Measurements from ENCODE around the gene ACTL6B.
"Not testable (repeated sequence)": the region's sequence is repeated elsewhere in the genome, so short reads cannot be mapped to it uniquely, and the experiment has no call there.

The ACTL6B gene

DNA sequence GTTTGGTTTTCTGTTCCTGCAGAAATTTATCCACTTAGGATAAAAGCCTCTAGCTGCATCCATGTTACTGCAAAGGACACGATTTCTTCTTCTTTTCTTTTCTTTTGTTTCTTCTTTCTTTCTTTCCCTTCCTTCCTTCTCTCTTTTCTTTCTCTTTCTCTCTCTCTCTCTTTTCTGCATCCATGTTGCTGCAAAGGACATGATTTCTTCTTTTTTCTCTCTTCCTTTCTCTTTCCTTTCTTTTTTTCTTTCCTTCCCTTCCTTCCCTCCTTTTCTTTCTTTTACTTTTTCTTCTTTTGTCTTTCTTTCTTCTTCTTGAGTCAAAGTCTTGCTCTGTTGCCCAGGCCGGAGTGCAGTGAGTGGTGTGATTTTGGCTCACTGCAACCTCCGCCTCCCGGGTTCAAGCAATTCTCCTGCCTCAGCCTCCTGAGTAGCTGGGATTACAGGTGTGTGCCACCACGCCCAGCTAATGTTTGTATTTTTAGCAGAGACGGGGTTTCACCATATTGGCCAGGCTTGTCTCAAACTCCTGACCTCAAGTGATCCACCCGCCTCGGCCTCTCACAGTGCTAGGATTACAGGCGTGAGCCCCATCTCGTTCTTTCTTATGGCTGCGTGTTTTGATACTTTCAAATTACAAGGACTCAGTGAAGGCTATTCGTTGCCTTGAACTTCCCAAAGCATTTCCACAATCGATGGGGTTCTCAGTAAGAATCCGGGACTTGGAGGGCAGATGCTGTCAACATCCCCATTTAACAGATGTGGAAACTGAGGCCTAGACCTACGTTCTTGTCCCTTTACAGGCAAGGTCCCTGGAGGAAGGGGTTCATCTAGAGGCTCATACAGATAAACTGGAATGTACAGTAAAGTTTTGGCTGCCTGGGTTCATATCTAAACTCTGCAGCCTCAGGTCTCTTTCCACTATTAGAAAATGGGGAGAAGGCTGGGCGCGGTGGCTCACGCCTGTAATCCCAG, 15.4 kb upstream of the ACTL6B start:
- no peak for DNase-seq (ENCODE audit: low spot score)

DNA sequence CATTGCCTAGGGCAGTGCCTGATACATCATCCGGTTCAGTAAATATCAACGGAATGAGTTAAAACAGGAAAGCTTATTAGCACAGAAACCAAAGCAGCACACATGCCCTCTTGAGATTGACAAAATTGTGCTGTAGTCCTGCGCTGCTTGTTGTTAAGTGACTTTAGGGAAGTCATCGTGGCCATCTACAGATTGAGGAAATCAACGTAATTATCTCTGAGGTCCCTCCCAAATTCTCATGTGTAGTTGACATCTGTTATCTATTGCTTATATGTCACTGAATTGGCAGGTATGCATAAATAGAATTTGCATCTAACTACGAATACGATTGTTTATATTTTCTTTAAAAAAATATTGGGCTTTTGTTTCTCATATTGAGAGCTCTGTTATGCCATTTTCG, 13.8 kb upstream of the ACTL6B start:
- no peak for DNase-seq (ENCODE audit: low spot score)

DNA sequence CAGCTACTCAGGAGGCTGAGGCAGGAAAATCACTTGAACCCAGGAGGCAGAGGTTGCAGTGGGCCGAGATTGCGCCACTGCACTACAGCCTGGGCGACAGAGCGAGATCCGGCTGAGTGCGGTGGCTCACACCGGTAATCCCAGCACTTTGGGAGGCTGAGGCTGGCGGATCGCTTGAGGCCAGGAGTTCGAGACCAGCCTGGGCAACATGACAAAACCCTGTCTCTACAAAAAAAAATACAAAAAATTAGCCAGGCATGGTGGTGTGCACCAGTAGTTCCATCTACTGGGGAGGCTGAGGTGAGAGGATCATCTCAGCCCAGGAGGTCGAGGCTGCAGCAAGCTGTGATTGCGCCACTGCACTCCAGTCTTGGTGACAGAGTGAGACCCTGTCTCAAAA, 12.9 kb upstream of the ACTL6B start:
- not testable (repeated sequence) for DNase-seq (ENCODE audit: low spot score)

DNA sequence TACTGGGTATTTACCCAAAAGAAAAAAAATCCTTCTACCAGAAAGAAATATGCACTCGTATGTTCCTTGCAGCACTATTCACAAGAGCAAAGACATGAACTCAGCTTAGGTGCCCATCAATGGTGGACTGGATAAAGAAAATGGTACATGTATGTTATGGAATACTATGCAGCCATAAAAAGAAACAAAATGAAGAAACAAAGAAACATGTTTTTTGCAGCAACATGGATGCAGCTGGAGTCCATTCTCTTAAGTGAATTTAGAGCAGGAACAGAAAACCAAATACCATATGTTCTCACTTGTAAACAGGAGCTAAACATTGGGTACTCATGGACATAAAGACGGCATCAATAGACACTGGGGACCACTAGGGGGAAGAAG, 11.8 kb upstream of the ACTL6B start:
- no peak for DNase-seq (ENCODE audit: low spot score)

DNA sequence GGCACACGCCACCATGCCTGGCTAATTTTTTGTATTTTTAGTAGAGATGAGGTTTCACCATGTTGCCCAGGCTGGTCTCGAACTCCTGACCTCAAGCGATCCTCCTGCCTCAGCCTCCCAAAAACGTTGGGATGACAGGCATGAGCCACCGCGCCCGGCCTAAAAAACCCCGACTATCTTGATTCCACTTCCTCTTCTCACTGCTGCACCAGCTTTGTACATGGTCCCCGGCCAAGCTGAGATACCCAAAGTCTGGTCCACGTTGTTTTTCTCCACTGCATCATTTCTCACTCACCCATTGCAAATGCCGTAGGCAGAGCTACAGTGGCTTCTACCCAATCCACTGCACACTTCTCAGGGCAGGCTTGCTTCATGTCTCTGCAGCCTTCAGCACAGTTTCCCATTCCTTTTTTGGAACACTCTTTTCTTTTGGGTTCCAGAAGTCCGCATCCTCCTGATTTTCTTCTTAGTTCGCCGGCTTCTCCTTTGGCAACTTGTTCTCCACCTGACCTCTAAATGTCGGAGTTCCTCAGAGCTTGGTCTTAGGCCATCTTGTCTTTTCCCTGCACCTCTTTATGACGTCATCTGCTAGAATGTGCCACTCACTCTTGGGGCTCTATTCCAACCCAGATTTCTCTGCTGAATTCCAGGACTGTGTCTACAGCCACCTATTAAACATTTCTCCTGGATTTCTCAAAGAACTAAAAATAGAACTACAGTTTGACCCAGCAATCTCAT, 11.3 kb upstream of the ACTL6B start:
- no peak for DNase-seq (ENCODE audit: low spot score)

DNA sequence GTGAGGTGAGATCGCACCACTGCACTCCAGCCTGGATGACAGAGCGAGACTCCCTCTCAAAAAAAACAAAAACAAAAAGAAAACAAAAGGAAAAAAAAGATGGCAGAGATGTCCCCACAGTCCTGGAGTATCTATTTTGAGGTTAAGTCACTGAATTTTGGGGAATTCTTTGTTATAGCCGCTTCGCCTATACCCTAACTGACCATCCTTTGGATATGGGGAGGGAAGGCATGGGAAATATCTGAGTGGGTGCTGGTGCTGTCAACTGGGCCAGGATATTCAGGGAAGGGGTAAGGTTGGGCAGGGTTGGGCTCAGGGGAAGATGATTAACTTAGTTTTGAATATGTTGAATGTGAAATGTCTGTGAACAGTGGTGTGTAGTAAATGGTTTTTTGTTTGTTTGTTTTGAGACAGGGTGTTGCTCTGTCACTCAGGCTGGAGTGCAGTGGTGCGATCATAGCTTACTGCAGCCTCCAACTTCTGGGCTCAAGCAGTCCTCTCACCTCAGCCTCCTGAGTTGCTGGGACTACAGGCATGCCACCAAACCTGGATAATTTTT, 9.0 kb upstream of the ACTL6B start:
- DNase-seq (ENCODE audit: low spot score), result no peak

DNA sequence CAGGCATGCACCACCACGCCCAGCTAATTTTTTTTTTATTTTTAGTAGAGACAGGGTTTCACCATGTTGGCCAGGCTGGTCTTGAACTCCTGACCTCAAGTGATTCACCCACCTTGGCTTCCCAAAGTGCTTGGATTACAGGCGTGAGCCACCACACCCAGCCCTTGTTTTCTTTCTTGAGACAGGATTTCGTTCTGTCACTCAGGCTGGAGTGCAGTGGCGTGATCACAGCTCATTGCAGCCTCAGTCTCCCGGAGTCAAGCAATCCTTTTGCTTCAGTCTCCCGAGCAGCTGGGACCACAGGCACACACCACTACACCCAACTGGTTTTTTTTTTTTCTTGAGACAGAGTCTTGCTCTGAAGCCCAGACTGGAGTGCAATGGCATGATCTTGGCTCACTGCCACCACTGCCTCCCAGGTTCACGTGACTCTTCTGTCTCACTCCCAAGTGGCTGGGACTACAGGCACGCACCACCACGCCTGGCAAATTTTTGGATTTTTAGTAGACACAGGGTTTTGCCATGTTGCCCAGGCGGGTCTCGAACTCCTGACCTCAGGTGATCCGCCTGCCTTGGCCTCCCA, 6.0 kb upstream of the ACTL6B start:
- DNase-seq (ENCODE audit: low spot score), result not testable (repeated sequence)

DNA sequence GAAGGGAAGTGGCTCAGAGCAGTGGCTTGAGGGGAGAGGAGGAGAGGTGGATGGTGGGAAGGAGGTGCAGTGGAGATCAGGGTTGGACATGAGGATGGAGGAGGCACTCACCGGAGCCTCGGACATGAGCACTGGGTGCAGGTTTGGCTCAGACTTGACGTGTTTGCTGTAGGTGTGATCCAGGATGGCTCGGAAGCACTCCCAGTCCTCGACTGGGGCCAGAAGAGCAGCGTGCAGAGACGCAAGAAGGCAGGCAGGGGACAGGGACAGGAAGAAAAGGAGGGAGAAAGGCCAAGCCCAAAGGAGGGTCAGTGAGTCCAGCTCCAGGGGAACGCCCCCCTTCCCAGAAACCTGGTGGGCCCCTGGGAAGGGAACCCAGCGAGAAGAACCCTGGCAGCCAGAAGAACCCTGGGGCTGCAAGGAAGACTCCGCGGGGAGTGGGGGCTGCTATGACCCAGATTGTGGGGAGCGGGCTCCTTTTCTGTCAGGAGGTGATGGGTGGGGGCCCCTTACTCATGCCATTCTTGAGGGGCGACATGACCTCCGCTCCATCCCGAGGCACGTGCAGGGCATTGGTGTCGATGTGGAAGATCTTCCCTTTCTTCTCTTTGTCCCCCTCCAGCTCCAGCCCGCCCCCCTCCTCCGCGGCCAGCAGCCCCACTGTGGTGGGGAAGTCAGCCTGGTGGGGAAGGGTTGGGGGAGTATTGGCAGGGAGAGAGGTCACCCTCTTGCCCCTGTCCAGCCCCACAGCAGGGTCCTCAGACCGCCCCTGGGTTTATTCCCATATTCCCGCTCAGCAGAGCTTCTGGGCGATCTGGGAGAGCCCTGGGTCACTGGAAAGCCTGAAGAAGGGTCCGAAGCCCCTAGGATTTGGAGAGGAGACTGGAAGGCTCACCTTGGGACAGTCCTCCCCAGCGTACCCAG, 1.1 kb downstream of the ACTL6B start:
- DNase-seq (ENCODE audit: low spot score), result no peak

DNA sequence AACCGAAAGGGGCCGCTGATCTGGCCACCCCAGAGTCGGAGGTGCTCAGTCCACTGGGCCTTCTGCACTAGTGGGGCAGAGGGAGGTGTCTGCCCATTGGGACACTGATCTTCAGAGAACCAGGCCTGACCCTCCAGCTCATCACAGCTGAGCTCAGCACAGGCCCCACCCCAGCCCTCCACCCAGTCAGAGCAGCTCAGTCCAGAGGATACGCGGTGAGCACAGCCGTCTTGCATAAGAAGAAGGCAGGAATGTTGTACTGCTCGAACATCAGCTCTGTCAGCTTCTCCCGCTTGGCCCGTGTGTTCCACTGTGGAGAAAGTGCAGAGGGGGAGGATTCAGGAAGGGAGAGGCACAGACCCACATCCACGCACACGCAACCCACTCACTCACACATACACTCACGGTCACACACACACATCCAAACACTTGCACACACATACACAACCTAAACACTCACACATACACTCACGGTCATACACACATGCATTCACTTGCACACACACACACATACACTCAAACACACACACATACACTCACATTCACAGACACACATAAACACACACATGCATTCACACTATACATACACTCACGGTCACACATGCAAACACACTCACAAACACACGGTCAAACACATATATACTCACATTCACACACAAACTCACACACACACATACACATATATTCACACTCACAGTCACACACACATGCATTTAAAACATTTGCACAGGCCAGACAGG, 6.3 kb downstream of the ACTL6B start:
- DNase-seq (ENCODE audit: low spot score), result no peak

DNA sequence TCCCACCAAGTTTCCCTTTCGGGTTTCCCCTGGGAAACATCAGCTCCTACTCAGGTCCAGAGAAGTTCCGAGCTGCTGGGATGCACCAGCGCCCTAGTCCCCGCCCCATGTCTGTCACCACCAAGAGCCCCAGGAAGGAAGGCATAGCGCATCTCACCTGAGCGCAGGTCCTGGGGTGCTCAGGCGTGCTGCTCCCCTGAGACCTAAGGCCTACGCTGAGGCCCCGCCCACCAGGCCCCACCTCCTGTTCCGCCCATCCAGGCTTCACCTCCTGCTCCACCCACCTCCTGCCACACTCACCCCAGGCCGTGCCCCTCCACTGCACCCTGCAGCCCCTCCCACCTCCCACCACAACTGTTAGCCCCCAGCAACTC, 13.7 kb downstream of the ACTL6B start:
- DNase-seq (ENCODE audit: low spot score), result no peak

DNA sequence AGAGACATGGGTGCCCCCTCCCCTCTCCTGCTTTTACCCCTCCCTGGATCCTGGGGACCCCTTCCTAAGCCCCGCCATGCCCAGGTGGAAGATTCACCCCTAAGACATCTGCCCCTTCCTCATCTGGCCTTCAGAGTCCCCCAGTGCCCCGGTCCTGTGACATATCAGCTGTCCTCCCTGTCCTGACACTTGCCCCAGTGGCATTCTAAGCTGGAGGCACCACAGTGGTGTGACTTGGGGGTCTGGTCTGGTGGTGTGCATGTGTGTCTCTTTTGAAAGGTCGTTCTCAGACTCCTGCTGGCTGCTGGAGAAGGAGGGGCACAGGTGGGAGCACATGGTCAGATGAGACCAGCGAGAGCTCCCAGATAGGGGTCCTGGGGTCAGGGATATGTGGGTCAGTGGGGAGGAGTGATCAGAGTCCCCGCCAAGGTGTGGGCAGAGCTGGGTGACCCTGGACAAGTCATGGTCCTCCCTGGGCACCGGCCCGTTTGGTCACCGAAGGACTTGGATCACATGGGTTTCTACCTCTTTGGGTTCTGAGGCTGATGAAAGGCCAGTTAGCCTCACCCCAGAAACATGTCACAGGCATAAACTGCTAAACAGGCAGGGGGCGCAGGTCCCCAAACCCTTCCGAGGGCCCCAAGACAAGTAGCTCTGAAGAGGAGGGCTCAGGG, 14.3 kb downstream of the ACTL6B start:
- DNase-seq (ENCODE audit: low spot score), result no peak

DNA sequence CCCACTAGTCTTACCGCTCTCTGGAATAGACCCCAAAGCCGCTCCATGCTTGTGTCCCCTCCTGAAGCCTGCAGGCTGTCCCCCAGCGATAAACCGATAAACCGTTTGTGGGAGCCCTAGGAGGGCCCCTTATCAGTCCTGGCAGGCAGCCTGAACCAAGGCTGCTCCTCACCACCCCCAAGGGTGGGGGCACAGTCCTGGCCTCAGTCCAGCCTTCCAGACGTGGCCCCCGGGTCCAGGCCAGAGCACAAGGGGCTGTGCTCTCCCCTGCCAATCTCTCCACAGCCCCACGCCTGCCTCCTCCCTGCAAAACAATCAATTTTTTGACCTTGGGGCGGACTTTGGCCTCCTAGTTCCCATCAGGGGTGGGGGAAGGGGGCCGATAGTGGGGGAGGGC, 14.8 kb downstream of the ACTL6B start, which contains the start of gene TFR2:
TFR2 (minus strand) TSS at position 90 of the 397 bp plus-strand sequence; CDS start at position 47, 43 bp downstream.
- no peak for DNase-seq (ENCODE audit: low spot score)

DNA sequence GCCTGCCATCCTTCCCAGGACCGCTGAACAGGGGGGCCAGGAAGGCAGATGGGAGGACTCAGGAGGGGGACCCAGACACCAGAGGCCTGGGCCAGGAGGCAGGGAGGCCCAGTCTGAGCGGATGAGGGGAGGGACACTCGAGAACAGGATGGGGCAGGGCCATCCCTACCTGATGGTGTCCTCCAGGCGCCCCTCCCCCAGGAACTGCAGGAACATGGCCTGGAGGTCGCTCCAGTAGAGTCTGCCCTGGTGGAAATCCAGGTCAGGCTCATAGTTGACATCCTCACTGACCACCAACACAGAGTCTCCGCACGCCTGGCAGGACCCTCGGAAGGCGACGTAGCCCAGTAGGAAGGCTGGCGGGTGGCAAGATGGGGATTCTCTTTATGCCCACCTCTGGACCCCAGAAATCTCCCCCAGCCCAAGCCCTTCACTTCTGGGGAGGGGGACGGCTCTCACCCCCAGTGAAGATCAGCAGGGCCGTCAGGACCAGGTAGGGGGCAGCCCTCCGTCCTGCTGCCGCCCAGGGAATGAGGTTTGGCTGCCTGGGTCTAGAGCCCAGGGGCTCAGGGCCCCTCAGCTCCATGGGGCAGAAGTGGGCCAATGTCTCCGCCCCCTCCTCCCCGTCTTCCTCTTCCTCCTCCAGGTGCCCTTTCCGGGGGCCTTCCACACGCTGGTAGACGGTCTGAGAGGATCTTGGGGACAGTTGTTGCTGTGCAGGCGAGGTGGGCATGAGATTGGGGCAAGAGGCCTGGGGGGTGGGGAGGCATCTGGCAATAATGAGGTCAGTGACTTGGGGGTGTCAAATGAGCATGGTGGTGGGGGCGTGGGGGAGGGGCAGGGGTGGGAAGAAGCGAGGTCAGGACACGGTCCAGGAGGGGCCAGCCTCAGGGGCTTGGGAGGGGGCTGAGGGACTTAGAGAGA, 15.5 kb downstream of the ACTL6B start:
- DNase-seq (ENCODE audit: low spot score), result no peak

DNA sequence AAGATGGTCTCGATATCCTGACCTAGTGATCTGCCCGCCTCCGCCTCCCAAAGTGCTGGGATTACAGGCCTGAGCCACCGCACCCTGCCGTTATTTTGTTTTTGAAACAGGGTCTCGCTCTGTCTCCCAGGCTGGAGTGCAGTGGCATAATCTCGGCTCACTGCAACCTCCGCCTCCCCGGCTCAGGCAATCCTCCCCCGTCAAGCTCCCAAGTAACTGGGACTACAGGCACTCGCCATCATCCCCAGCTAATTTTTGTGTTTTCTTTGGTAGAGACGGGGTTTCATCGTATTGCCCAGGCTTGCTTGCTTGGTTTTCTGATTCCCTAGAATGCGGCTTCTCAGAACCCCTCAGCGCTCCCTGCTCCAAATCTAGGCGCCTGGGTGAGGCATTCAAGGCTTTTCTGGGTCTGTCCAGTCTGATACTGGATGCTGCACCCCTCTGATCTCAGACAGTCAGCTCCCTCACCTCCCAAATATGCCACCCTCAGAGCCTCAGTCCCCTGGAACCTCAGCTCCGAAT, 16.2 kb downstream of the ACTL6B start:
- no peak for DNase-seq (ENCODE audit: low spot score)

DNA sequence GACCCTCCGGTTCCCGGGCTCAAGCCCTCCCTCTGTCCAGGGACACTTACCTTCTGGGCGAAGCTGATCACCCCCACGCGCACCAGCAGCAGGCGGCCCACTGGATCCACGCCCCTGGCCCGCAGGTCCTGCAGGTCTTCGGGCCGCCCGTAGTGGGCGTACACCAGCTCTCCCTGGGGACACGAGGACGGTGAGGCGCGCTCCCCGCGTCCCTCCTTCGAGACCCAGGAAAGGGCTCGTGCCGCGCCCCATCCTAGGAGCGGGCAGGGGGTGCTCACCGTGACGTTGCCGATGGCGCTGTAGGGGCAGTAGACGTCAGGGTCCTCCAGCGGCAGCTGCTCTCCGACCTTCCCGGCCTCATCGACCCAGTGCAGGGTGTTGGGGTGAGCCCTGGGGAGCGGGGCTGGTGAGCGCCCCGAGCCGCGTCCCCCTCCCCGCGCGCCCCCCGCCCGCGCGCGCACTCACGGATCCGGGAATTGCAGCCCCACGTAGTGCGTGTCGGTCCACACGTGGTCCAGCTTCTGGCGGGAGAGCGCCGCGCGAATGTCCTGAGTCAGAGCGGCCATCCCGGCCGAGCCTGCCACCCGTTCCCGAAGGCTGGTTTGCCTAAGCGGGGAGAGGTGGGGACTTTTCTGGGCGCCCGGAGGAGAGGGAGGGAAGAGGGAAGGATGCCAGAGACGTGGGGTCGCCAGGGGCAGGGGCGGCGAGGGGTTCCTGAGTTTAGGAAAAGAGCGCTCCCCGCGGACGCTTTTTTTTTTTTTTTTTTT, 23.1 kb downstream of the ACTL6B start:
- DNase-seq (ENCODE audit: low spot score), result peak; percentile 66

DNA sequence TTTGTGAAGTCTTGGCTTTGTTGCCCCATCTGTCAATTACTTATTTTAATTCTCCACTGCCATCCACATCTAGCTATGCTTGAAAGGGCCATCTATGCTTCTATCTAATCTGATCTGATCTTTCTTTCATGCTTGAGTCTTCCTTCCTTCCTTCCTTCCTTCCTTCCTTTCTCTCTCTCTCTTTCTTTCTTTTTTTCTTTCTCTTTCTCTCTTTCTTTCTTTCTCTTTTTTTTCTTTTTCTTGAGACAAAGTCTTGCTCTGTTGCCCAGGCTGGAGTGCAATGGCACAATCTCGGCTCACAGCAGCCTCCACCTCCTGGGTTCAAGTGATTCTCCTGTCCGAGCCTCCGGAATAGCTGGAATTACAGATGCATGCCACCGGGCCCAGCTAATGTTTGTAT, 26.2 kb downstream of the ACTL6B start:
- no peak for DNase-seq (ENCODE audit: low spot score)

DNA sequence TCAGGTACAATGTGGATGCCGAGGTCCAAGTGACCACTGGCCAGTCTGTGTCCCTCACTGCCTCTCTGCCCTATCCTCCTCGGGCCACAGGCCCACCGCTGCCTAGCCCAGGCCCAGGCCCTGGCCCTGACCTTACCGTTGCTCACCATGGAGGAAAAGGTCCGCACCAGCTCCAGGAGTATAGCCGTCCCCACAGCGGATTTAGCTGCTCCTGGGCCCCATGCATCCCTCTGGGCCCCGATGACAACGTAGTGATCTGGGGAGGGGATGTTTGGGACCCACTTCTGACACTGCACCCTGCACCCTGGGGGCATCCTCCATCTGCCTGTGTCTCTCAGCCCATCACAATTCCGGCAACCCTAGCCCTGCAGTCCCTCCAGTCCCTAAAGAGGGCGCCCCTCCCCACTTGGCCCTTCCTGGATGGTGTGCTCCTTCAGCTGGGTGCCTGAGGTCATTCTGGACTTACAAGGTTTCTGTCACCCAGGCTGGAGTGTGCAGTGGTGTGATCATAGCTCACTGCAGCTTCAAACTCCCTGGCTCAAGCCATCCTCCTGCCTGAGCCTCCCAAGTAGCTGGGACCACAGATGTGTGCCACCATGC, 27.0 kb downstream of the ACTL6B start:
- DNase-seq (ENCODE audit: low spot score), result peak; percentile 36

DNA sequence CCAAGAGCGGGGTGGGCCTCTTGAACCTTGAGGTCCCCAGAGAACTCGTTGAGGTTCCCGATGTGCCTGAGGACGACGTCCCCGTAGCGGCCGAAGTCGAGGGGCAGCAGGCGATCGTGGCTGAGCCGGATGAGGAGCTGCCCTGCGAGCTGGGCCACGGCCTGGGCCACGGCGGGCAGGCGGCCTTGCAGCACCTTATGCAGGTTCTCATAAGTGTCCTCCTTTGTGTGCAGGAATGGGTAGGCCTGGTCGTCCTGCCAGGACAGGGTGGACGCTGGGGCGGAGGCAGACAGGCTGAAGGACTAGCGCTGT, 29.1 kb downstream of the ACTL6B start:
- DNase-seq (ENCODE audit: low spot score), result no peak

All from activated CD4-positive, alpha-beta T cell treated with anti-CD3 and anti-CD28 coated beads, Interleukin-2, Interleukin-4, amounts not matched to agents 100 ng/mL and 50 ng/mL, durations not matched to agents 16 hours and 8 hours (primary cell).